HG02610 (cell line): ENCODE measurements around the gene MRLN.
"Not testable (repeated sequence)": the region's sequence is repeated elsewhere in the genome, so short reads cannot be mapped to it uniquely, and the experiment has no call there.

Source experiments
- ATAC-seq: cut with Tn5 transposase; IDR thresholded peaks from one replicate; pipeline ENCODE4 v1.9.1; 2021; ENCODE audit warnings: mild to moderate bottlenecking, moderate library complexity; ENCODE audit not compliant: unreplicated experiment

The MRLN gene

DNA sequence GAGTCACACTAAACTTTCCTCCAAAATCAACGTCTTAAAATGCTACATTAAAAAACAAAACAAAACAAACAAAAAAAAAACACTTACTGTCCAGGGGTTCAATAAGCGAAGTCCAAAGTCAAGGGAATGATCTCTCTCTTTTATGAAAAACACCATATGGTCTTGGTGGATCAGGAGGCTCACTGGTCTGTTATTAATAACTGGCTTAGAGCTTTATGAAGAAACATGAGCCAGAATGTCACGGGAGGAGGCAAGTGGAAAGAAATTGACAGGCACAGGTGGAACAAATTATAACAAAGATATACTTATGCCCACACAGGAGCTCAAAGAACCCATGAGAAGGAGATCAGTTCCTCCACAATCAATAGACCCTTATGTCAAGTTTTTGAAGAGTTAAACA lies at the start of gene MRLN:
Gene MRLN, minus strand, starts transcription at position 189 of the 400 bp plus-strand sequence.
- ATAC-seq = no peak

DNA sequence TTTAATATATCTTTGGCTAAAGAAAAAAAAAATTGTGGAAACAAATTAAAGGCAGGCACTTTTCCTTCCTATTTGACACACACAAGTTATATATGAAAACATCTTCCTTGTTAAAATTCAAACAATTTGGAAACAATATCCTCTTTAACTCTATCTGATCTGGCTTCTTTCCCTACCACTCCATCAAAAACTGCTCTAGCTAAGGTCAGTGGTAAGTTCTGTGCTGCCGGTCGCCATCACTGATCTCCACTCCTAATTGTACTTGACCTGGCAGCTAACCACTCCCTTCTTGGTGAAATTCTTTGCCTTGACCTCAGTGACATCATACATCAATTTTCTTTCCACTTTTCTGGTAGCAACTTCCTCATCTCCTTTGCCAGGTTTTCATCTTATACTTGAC lies 47.9 kb upstream of the MRLN start:
- no peak for ATAC-seq

DNA sequence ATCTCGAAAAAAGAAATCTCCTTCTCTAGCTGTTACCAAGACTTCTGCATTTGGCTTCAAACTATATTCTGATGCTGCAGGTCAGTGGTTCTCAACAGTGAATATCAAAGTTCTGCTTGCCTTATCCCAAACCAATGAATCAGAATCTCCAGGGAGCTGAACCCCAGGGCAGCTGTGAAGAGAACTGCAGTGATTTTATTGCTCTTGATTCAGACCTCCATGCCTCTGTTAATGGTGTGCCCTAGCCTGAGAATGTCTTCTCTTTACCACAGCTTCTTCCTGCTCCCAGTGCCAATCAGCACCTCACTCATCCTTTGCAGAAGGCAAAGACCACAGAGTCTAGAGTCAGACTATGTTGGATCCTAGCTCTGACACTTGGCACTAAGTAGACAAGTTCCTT lies 46.2 kb upstream of the MRLN start:
- ATAC-seq = no peak

DNA sequence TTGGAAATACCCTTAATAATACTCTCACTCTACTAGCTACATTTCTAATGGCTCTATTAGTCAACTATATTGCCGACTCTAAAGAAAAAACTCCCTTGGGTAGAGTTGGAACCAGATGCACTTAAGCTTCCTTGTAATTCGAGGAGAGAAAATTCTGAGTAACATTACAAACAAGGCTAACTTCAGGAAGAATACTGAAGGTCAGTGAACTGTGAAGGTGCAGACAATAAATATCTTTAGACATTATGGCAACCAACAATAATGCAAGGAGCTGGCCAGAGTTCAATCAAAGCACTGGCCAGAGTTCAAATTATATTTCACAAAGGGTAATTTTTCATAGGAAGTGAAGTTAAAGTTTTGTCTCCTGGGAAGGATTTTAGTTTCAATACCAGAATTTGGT lies 40.7 kb upstream of the MRLN start:
- ATAC-seq = no peak

DNA sequence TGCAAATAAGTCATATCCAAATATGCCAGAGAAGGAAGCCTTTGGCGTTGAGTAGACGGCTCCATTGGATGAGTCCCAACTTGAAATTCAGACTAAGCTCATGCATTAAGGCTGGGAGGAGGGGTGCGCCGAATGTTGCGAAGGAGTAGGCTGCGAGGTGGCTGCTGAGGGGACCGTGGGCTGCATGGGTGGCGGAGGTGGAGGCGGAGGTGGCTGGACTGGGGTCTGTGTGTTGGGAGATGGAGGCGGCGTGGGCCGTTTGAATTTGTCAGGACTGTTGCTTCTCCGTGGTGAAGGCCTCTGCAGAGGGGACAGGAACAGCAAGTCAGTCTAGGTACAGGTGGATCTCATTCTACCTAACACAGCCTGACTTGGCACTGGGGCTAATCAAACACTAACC lies 39.6 kb upstream of the MRLN start:
- no peak for ATAC-seq

DNA sequence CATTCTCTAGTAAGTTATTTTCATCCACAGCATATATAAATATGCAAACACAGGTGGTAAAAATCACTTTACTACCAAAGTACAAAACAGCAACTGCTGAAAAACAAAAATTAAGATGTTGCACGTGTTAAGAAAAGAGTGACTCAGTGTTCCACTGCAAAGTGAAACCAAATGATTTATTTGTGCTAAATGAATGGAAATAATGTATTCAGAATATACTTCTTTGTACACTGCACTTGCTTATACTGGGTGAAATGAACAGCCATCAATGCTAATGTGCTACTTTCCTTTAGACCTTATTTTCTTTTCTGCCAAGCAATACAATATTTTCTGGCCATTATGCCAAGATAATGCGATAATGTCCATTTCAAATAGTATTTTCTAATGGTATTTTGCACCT lies 38.3 kb upstream of the MRLN start:
- ATAC-seq = no peak

DNA sequence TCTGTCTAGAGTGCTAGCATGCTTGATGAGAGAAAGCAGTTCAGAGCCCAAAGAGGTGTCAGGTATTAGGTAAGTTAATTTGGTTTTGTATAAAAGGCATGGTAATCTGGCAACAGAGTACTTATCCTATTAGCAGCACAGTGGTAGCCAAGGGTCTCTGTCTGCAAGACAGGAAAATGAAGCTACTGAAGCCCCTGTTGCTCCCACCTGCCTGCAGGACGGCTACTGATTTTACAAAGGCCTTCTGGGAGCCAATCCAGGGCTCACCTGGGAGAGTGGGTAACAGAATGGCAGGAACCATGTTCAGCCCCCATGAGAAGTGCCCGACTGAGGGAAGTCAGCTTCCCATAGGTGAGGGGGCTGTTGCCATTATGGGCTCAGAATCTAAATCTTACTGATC lies 36.8 kb upstream of the MRLN start:
- not testable (repeated sequence) for ATAC-seq

DNA sequence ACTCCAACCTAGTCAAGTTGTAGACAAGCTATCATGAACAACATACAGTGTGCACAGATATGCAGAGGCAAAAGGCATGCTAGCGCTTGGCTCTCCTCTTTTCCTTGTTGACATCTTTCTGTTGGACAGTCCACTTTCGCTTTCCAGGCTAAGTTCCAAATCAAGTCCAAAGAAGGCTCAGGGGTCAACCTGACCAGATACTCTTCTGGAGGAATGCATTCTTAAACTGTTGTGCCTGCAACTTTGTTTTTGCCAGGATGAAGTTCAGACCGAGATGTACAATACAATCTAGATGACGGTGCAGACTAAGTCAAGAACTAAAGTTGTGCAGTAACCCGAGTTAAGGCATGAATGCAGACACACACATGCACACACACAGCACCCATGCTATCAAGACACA lies 35.7 kb upstream of the MRLN start:
- not testable (repeated sequence) for ATAC-seq

DNA sequence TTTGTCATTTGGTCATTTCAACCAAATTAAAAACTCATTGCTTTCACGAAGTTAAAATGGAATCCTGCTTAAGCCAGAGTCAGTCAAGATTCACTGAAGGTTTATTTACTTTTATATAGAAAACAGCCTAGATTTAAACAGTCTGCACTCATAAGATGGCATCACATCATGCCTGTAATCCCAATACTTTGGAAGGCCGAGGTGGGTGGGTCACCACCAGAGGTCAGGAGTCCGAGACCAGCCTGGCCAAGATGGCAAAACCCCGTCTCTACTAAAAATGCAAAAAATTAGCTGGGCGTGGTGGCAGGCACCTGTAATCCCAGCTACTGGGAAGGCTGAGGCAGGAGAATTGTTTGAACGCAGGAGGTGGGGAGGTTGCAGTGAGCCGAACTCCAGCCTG lies 33.8 kb upstream of the MRLN start:
- not testable (repeated sequence) for ATAC-seq

DNA sequence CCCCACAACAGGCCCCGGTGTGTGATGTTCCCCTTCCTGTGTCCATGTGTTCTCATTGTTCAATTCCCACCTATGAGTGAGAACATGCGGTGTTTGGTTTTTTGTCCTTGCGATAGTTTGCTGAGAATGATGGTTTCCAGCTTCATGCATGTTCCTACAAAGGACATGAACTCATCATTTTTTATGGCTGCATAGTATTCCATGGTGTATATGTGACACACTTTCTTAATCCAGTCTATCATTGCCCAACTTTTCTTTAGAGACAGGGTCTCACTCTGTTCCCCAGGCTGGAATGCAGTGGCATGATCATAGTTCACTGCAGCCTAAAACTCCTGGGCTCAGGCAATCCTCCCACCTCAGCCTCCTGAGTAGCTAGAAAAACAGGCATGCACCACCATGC lies 32.2 kb upstream of the MRLN start:
- ATAC-seq = not testable (repeated sequence)

DNA sequence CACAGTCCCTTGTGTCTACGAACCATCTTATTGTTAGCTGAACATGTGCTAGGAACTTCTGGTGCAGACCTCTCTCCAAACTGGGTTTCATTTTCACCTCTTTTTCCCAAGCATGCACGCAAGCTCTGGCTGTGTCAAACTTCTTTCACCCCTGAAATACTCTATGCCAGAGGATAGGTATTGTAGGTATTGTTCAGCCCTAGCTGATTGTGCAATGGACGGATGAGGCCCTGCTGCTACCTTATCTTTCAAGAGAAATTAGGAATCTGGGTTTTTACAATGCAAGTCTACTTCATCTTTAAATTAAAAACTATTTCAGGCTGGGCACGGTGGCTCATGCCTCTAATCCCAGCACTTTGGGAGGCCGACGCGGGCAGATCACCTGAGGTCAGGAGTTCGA lies 28.3 kb upstream of the MRLN start:
- no peak for ATAC-seq

DNA sequence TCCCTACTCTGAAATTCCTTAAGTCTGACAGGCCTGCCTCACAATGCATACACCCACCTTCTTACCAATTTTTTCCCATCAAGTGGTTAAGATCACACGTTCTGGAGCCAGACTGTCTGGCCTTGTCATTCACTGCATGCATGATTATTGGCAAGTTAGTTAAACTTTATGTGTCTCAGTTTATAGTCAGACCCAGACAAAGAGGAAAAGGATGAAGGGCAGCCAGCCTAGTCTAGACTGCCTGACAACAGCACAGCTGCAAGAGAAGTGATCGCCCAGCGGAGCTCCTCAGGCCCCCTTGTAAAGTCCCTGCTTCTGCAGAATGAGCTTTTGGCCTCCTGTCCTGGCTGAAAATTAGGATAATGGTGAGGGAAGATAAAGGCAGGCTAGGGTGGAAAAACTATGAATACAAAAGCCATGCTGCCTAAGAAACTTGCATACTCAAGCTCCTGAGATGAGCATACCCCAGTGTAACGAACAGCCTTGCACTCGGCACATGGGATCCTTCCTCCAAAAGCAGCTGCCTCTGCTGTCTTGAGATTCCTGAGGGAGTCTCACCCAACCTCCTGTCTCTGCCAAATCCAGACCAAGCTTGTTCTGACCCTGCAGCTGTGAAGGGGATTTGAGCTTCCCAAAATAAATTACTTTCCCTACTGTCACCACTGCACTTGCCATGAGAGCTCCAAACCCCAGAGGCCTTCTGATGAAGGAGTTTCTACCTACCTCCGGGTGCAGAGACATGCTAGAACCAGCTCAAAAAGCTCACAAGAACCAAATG lies 26.7 kb upstream of the MRLN start:
- no peak for ATAC-seq

DNA sequence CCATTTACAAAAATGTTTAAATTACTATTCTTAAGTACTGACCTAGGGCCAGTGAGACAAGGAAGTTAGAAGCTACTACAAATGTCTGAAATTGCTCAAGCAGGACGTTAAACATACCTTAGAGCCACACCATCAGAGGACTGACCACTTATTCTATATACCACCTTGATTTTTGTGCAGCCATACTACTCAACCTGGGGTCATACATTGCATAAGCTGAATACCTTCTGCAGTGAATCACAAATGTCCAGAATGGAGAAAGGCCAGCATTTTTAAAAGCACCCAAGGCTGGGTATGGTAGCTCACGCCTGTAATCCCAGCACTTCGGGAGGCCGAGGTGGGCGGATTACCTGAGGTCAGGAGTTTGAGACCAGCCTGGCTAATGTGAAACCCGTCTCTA lies 21.2 kb upstream of the MRLN start:
- ATAC-seq = no peak

DNA sequence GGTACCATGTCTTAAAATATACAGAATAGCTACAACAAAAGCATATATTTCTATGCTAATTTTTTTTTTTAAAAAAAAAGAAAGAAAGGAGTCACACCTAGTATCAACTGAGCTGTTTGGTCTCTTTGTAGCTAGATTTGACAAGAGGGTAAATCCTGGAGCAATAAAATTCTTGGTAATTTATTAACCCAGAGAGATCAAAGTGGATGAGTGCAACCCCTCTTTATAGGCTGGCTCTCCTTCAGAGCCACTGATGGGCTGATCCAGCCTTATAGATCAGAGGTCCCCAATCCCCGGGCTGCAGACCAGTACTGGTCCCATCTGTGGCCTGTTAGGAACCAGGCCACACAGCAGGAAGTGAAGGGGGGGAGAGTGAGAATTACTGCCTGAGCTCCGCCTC lies 19.8 kb upstream of the MRLN start:
- ATAC-seq = no peak

DNA sequence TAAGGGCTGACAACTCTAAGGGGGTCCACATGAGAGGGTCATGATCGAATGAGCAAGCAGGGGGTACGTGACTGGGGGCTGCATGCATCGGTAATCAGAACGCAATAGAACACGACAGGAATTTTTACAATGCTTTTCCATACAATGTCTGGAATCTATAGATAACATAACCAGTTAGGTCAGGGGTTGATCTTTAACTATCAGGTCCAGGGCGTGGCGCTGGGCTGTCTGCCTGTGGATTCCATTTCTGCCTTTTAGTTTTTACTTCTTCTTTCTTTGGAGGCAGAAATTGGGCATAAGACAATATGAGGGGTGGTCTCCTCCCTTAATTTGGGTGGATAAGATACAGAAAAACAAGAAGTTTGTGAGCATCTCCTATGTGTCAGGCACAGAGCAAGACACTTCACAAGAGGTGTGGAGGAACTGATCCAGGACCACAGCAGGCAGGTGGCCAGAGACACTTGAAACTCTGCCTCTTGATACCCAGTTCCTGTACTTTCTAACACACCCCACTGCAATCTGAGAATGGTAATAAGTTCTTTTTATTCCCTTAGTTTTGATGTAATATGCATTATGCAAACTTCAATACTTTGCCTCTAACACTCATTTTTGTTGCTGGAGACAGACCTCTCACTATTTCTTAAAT lies 18.0 kb upstream of the MRLN start:
- no peak for ATAC-seq

DNA sequence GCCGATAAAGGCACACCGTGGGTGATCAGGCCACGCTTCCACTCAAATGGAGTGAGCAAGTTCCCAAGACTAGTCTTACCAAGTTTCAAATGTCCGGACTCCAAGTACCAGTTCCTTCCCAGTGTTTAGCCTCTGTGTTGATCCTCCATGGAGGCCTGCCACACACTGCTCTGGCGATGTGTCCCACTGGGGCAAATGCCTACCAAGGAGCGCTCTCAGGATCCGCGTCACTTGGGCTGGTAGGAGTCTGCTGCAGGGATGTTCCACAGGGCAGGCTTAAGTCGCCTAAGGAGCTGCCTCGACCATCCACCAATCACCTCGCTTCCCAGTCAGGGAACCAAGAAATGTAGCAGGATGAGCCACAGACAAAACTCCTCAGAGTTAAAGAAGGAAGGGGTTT lies 17.4 kb upstream of the MRLN start:
- no peak for ATAC-seq

DNA sequence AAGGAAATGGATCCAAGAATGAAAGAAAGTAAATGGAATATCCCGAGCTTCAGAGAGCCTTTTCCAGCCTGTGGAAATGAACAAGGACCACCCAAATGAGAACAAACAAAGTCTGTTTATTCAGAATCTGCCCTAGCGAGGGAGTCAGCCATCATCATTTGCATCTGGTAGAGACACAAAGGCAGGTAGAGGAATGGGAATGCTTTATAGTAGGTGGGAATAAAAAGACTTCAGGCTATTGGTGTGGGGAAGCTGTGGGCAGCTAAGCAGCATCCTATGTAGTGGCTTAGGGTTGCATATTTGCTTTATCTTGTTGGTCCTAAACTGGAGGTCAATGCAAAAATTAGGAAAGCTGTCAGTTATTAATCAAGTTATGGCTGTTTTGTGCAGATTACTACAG lies 9.2 kb upstream of the MRLN start:
- no peak for ATAC-seq

DNA sequence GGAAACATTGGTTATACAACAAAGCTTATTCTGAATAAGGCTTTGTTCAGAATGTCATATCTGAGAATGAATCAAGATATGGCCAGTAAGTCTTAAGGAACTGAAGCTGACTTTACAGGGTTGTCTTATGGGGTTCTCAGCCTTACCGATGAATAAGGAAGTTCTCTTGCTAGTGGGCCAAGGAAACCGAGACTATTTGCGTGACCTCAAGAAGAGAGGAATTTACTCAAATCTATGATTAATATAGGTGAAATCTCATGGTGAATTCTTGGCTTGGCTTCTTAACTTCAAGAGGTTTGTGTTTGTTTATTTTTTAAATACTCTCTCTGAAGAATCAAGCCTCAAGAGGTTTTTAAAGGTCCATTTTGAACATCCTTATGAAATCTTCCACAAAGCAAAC lies 4.7 kb upstream of the MRLN start:
- ATAC-seq = no peak

DNA sequence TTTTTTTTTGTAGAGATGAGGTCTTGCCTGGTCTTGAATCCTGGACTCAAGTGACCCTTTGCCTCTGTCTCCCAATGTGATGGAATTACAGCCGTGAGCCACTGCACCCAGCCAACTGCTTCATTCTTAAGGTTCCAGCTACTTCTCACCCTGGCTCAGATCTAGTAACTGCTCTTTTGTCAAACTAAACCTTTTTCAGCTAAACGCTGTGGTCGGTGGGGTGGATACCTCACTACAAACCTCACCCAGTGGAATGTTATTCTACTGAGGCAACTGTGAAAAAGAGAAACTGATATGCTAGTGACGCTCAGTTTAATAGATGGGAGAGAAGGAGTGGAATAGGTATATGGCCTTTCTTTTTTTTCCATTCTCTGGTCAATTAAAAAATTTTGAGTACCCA lies 1.7 kb upstream of the MRLN start:
- ATAC-seq = no peak

DNA sequence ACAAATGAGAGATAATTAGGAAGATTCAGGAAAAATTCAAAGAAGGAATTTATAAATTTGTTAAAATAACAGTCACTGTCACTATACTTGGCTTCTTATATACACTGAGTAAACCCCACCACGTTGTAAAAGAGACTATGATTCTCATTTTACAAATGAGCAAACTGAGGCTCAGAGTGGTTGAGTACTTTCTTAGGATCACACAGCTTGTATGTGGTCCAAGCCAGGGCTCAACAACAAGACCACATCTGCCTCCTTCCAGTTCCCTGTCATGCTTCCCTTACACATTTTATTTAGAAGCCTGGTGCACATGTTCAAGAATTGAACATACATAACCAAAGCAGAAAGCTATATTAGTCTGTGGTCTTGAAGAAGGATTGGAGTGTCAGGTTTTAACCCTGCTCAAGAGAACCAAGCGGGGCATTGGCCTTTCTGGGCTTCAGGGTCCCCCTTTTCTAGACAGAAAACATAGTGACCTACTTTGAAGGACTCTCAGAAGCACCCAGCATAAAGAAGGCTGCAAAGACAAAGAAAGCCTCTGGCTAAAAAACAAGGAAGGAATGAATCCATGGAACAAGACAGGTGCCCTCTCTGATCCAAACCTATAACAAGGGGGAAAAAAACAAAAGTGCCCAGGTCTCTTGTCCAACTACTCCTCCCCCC lies 846 bp downstream of the MRLN start:
- ATAC-seq = no peak

DNA sequence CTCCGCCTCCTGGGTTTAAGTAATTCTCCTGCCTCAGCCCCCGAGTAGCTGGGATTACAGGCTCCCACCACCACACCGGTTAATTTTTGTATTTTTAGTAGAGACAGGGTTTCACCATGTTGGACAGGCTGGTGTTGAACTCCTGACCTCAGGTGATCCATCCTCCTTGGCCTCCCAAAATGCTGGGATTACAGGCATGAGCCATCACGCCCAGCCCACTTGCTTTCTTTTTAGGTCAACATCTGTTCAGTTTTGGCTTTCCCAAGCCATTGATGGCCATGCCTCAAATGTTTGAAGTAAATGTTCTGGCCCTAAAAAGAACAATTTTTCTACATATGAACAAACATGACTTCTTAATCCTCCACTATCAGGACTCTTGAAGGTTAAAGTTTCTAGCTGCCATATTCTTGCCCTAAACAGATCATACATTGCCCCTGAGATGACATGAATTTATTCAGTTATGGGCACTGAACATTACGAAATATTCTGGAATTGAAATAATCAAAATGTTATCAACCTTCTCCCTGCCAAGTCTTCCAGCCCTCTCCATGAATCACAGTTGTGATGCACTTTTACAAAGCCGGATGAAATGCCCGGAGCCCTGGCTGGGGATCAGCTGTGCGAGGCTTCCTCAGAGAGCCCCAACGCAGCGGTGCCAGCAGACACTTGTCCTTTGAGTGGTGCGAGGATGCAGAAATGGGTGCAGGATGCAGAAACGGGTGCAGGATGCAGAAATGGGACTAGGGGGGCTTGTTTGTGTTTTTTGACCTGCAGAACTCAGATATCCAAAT lies 2.9 kb downstream of the MRLN start:
- ATAC-seq = no peak
